ENCODE measurements around the gene ZNF627. TPM values are rescaled to one million over a fixed set of nuclear protein-coding genes. Genes with fewer than 3 reads are reported as not detected.
"Not testable (repeated sequence)": the region's sequence is repeated elsewhere in the genome, so short reads cannot be mapped to it uniquely, and the experiment has no call there.

The ZNF627 gene
- total and polyA plus RNA-seq, 2 experiments from 2014 or later: 17.5 to 23.0 TPM

- Histone ChIP-seq H3K4me1 (ENCODE audit: low read depth) (peaks cover 6% of the 10 kb centered on the region), H3K9me3 (ENCODE audit: low read depth) (no peaks in the 10 kb centered on the region), H3K27ac (no peak overlapping the region)
Observed at GRCh38 chr19:11596156-11596555, 1.1 kb upstream of the ZNF627 start.

GRCh38 chr19:11598103-11598483 lies 810 bp downstream of the ZNF627 start:
- Histone ChIP-seq H3K36me3 (no peaks in the 10 kb centered on the region), H3K4me1 (ENCODE audit: low read depth) (peaks cover 6% of the 10 kb centered on the region), H3K9me3 (ENCODE audit: low read depth) (no peaks in the 10 kb centered on the region), H3K27ac (peak overlapping the region; percentile 99), H3K27me3 (no peaks in the 10 kb centered on the region), H3K4me3 (peak overlapping the region; percentile 84)
- no peak for DNase-seq (ENCODE audit: low read depth in 1 of 2, low spot score in 1 of 2)
- TF ChIP-seq, protein P1, sequence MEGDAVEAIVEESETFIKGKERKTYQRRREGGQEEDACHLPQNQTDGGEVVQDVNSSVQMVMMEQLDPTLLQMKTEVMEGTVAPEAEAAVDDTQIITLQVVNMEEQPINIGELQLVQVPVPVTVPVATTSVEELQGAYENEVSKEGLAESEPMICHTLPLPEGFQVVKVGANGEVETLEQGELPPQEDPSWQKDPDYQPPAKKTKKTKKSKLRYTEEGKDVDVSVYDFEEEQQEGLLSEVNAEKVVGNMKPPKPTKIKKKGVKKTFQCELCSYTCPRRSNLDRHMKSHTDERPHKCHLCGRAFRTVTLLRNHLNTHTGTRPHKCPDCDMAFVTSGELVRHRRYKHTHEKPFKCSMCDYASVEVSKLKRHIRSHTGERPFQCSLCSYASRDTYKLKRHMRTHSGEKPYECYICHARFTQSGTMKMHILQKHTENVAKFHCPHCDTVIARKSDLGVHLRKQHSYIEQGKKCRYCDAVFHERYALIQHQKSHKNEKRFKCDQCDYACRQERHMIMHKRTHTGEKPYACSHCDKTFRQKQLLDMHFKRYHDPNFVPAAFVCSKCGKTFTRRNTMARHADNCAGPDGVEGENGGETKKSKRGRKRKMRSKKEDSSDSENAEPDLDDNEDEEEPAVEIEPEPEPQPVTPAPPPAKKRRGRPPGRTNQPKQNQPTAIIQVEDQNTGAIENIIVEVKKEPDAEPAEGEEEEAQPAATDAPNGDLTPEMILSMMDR (IDR thresholded peaks at IDR 0.05; ENCODE audit: low read depth, low read length): no peak

More at GRCh38 chr19:11596156-11596555, 1.1 kb upstream of the ZNF627 start:
- TF ChIP-seq, protein P1 (IDR thresholded peaks at IDR 0.05; ENCODE audit: low read depth, low read length): no peak
- H3K36me3 ChIP-seq: no peaks in the 10 kb centered on the region
- no peak overlapping the region for H3K4me3 ChIP-seq
- H3K27me3 ChIP-seq: no peaks in the 10 kb centered on the region
- no peak for DNase-seq (ENCODE audit: low read depth in 1 of 2, low spot score in 1 of 2)

GRCh38 chr19:11598746-11599145 lies 1.5 kb downstream of the ZNF627 start:
- Histone ChIP-seq H3K4me1 (ENCODE audit: low read depth) (peaks cover 6% of the 10 kb centered on the region), H3K27ac (no peak overlapping the region), H3K36me3 (no peaks in the 10 kb centered on the region), H3K9me3 (ENCODE audit: low read depth) (no peaks in the 10 kb centered on the region), H3K27me3 (no peaks in the 10 kb centered on the region), H3K4me3 (peak overlapping the region; percentile 84)
- no peak for DNase-seq (ENCODE audit: low read depth in 1 of 2, low spot score in 1 of 2)
- TF ChIP-seq, protein P1 (IDR thresholded peaks at IDR 0.05; ENCODE audit: low read depth, low read length): no peak

GRCh38 chr19:11599704-11600103 lies 2.4 kb downstream of the ZNF627 start:
- DNase-seq (ENCODE audit: low read depth in 1 of 2, low spot score in 1 of 2): not testable (repeated sequence)

GRCh38 chr19:11606484-11606883 lies 9.2 kb downstream of the ZNF627 start:
- no peak for DNase-seq (ENCODE audit: low read depth in 1 of 2, low spot score in 1 of 2)
- no peaks in the 10 kb centered on the region for H3K4me1 ChIP-seq (ENCODE audit: low read depth)
- H3K27me3 ChIP-seq: no peaks in the 10 kb centered on the region
- TF ChIP-seq, protein P1 (IDR thresholded peaks at IDR 0.05; ENCODE audit: low read depth, low read length): no peak
- no peak overlapping the region for H3K27ac ChIP-seq
- no peaks in the 10 kb centered on the region for H3K9me3 ChIP-seq (ENCODE audit: low read depth)
- H3K36me3 ChIP-seq: peaks cover 6% of the 10 kb centered on the region
- H3K4me3 ChIP-seq: no peak overlapping the region

More at GRCh38 chr19:11599704-11600103, 2.4 kb downstream of the ZNF627 start:
- H3K4me3 ChIP-seq; H3K4me1 ChIP-seq (ENCODE audit: low read depth); H3K27me3 ChIP-seq; H3K36me3 ChIP-seq; H3K9me3 ChIP-seq (ENCODE audit: low read depth); H3K27ac ChIP-seq: not testable (repeated sequence)

- H3K27me3 ChIP-seq: no peaks in the 10 kb centered on the region
- TF ChIP-seq, protein P1 (IDR thresholded peaks at IDR 0.05; ENCODE audit: low read depth, low read length): no peak
- H3K4me3 ChIP-seq: no peak overlapping the region
- H3K4me1 ChIP-seq (ENCODE audit: low read depth): no peaks in the 10 kb centered on the region
- no peak for DNase-seq (ENCODE audit: low read depth in 1 of 2, low spot score in 1 of 2)
- H3K36me3 ChIP-seq: peaks cover 13% of the 10 kb centered on the region
- H3K27ac ChIP-seq: no peak overlapping the region
- H3K9me3 ChIP-seq (ENCODE audit: low read depth): no peaks in the 10 kb centered on the region
Observed at GRCh38 chr19:11611730-11612129, 14.4 kb downstream of the ZNF627 start.

Measured in cardiac muscle cell (in vitro differentiated cells and primary cell).